Measurements from ENCODE around the gene ZNF761. TPM values are rescaled to one million over a fixed set of nuclear protein-coding genes. Genes with fewer than 3 reads are reported as not detected.

The ZNF761 gene
- total and polyA plus RNA-seq, 2 of the 13 experiments (the other 11 are each of a cell fraction or from before 2014, with no cell fraction given), result 11.6 to 16.2 TPM

DNA sequence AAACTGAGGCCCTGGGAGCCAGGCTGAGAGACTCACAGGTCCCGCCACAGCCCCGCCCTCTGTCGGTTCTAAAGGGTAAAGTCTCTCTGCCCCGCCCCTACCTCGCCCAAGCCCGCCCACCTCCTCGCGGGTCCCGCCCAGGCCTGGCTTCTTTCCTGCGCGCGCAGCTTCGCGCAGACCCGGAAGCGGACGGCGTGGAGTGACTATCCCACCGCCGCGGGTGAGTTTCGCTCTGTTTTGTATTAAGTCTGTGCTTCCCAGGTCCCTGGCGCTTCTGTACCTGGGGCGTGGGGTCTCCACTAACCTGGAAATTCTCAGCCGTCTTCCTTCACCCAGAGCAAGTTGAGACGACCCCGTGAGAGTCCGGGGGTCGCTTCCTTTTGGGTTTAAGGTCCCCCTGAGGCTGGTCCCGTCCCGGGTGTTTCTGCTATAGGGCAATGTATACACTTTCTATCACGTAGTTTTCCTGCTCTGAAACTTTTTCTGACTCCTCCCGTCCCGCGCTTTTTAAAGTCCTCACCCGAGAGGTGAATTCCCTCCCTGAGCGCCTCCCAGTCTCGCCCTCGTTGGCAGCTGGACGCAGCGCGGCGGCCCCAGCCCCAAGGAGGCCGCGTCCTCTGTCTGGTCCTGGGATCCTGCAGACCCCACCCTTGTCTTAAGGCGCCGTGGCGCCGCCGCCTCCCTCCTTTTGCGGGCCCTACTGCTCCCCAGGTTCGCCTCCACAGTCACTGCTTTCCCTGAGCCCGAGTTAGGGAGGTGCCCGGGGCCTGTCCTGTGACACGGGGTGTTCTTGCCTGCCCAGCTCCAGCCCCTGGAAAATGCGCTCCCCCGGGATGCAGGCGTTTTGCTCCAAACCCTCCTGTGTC lies 36.6 kb upstream of the ZNF761 start, which contains the start of gene ZNF765 (continued):
- TF ChIP-seq, protein P1, sequence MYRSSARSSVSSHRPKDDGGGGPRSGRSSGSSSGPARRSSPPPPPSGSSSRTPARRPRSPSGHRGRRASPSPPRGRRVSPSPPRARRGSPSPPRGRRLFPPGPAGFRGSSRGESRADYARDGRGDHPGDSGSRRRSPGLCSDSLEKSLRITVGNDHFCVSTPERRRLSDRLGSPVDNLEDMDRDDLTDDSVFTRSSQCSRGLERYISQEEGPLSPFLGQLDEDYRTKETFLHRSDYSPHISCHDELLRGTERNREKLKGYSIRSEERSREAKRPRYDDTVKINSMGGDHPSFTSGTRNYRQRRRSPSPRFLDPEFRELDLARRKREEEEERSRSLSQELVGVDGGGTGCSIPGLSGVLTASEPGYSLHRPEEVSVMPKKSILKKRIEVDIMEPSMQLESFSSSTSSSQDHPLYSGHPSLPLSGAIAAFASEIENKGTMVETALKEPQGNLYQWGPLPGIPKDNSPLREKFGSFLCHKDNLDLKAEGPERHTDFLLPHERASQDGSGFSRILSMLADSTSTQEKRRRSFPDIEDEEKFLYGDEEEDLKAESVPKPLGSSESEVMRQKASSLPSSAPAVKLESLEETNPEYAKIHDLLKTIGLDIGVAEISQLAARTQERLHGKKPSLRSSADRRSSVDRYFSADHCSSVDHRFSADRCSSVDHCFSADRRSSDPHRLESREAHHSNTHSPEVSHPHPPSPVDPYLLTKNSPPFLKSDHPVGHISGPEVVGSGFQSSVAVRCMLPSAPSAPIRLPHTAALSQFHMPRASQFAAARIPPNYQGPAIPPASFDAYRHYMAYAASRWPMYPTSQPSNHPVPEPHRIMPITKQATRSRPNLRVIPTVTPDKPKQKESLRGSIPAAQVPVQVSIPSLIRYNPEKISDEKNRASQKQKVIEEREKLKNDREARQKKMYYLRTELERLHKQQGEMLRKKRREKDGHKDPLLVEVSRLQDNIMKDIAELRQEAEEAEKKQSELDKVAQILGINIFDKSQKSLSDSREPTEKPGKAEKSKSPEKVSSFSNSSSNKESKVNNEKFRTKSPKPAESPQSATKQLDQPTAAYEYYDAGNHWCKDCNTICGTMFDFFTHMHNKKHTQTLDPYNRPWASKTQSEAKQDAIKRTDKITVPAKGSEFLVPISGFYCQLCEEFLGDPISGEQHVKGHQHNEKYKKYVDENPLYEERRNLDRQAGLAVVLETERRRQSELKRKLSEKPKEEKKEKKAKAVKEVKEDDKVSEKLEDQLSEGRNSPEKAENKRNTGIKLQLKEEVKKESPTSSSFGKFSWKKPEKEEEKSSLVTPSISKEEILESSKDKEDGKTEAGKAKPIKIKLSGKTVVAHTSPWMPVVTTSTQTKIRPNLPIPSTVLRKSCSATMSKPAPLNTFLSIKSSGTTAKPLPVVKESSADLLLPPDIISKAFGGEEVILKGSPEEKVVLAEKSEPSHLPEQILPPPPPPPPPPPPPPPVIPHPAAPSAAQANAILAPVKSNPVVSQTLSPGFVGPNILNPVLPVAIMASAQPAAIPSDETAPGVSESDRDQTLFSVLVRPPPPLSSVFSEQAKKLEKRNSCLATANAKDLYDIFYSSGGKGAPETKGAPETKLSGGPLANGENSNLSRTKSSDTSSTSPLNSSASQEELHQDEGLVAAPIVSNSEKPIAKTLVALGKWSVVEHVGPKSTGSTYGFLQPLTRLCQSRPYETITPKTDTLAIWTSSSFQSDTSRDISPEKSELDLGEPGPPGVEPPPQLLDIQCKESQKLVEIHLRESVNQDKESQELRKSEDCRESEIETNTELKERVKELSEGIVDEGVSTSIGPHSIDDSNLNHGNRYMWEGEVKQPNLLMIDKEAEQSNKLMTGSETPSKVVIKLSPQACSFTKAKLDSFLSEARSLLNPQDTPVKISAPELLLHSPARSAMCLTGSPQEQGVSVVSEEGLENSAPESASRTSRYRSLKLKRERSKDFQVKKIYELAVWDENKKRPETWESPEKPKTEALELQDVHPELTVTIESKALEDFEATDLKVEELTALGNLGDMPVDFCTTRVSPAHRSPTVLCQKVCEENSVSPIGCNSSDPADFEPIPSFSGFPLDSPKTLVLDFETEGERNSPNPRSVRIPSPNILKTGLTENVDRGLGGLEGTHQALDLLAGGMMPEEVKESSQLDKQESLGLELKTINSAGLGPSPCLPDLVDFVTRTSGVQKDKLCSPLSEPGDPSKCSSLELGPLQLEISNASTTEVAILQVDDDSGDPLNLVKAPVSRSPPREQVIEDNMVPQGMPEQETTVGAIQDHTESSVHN (CRISPR knock-in tag; IDR thresholded peaks at IDR 0.05), result no peak
- TF ChIP-seq ZFP90 (CRISPR knock-in tag; IDR thresholded peaks at IDR 0.05; ENCODE audit: borderline replicate concordance), result 0 out of 2 replicates have a peak, but pooled peaks have one; percentile 14
- TF ChIP-seq EEA1 (CRISPR knock-in tag; IDR thresholded peaks at IDR 0.05; ENCODE audit: borderline replicate concordance), result 0 out of 2 replicates have a peak, but pooled peaks have one; percentile 23
- TF ChIP-seq, protein P2, sequence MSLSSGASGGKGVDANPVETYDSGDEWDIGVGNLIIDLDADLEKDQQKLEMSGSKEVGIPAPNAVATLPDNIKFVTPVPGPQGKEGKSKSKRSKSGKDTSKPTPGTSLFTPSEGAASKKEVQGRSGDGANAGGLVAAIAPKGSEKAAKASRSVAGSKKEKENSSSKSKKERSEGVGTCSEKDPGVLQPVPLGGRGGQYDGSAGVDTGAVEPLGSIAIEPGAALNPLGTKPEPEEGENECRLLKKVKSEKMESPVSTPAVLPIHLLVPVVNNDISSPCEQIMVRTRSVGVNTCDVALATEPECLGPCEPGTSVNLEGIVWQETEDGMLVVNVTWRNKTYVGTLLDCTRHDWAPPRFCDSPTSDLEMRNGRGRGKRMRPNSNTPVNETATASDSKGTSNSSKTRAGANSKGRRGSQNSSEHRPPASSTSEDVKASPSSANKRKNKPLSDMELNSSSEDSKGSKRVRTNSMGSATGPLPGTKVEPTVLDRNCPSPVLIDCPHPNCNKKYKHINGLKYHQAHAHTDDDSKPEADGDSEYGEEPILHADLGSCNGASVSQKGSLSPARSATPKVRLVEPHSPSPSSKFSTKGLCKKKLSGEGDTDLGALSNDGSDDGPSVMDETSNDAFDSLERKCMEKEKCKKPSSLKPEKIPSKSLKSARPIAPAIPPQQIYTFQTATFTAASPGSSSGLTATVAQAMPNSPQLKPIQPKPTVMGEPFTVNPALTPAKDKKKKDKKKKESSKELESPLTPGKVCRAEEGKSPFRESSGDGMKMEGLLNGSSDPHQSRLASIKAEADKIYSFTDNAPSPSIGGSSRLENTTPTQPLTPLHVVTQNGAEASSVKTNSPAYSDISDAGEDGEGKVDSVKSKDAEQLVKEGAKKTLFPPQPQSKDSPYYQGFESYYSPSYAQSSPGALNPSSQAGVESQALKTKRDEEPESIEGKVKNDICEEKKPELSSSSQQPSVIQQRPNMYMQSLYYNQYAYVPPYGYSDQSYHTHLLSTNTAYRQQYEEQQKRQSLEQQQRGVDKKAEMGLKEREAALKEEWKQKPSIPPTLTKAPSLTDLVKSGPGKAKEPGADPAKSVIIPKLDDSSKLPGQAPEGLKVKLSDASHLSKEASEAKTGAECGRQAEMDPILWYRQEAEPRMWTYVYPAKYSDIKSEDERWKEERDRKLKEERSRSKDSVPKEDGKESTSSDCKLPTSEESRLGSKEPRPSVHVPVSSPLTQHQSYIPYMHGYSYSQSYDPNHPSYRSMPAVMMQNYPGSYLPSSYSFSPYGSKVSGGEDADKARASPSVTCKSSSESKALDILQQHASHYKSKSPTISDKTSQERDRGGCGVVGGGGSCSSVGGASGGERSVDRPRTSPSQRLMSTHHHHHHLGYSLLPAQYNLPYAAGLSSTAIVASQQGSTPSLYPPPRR (CRISPR knock-in tag; IDR thresholded peaks at IDR 0.05; ENCODE audit: borderline replicate concordance), result no peak
- TF ChIP-seq, protein P3, sequence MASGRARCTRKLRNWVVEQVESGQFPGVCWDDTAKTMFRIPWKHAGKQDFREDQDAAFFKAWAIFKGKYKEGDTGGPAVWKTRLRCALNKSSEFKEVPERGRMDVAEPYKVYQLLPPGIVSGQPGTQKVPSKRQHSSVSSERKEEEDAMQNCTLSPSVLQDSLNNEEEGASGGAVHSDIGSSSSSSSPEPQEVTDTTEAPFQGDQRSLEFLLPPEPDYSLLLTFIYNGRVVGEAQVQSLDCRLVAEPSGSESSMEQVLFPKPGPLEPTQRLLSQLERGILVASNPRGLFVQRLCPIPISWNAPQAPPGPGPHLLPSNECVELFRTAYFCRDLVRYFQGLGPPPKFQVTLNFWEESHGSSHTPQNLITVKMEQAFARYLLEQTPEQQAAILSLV (CRISPR knock-in tag; IDR thresholded peaks at IDR 0.05; ENCODE audit: borderline replicate concordance), result peak; percentile 76; the same call in 1 of the 2 replicates
- 0 out of 2 replicates have a peak, but pooled peaks have one; percentile 15 for TF ChIP-seq FOSL2 (CRISPR knock-in tag; IDR thresholded peaks at IDR 0.05)
- TF ChIP-seq, protein P4, sequence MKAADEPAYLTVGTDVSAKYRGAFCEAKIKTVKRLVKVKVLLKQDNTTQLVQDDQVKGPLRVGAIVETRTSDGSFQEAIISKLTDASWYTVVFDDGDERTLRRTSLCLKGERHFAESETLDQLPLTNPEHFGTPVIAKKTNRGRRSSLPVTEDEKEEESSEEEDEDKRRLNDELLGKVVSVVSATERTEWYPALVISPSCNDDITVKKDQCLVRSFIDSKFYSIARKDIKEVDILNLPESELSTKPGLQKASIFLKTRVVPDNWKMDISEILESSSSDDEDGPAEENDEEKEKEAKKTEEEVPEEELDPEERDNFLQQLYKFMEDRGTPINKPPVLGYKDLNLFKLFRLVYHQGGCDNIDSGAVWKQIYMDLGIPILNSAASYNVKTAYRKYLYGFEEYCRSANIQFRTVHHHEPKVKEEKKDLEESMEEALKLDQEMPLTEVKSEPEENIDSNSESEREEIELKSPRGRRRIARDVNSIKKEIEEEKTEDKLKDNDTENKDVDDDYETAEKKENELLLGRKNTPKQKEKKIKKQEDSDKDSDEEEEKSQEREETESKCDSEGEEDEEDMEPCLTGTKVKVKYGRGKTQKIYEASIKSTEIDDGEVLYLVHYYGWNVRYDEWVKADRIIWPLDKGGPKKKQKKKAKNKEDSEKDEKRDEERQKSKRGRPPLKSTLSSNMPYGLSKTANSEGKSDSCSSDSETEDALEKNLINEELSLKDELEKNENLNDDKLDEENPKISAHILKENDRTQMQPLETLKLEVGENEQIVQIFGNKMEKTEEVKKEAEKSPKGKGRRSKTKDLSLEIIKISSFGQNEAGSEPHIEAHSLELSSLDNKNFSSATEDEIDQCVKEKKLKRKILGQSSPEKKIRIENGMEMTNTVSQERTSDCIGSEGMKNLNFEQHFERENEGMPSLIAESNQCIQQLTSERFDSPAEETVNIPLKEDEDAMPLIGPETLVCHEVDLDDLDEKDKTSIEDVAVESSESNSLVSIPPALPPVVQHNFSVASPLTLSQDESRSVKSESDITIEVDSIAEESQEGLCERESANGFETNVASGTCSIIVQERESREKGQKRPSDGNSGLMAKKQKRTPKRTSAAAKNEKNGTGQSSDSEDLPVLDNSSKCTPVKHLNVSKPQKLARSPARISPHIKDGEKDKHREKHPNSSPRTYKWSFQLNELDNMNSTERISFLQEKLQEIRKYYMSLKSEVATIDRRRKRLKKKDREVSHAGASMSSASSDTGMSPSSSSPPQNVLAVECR (CRISPR knock-in tag; IDR thresholded peaks at IDR 0.05; ENCODE audit: borderline replicate concordance), result peak; percentile 85; the same call in 1 of the 2 replicates

Data from HepG2 (cell line).